NCI-H128 (cell line): ENCODE measurements around the gene MRTFA.
"Not testable (repeated sequence)": the region's sequence is repeated elsewhere in the genome, so short reads cannot be mapped to it uniquely, and the experiment has no call there.

ENCODE experiments used
- DNase-seq: peaks from one replicate; lab custom pipeline; 2025; ENCODE audit not compliant: unreplicated experiment; lab: John Stamatoyannopoulos, UW

The MRTFA gene

DNA sequence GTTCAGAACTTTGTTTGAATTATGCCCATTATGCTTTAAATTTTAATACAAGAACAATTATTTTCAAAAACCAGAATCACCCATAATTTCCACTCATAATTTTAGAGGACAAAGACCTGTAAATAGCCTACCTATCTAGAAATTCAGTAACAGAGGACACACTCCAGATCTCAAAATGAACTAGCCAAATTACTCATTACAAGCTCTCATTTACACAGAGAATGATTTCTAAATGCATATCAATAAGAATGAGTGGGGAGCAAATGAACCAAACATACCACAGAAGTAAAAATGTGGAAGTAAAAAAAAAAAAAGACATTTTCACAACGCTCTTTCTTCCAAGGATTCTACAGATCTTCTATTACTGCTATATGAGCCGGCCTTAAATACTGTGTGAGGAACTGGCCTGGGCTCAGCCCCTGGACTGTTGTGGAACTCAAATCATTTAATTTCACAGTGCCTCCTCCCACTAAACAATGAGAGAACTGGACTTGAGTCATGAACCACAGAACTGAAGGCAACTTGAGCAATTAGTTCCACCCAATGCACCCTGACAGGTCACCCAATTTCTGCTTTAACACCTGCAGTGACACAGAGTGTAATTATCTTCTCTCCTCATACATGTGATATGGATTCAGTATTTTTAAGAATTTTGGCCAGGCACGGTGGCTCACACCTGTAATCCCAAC is 8.0 kb downstream of the MRTFA start:
- no peak for DNase-seq

GRCh38 chr22:40627612-40628011 is 8.9 kb downstream of the MRTFA start:
- no peak for DNase-seq

GRCh38 chr22:40626851-40627250 is 9.7 kb downstream of the MRTFA start:
- DNase-seq, result no peak

DNA sequence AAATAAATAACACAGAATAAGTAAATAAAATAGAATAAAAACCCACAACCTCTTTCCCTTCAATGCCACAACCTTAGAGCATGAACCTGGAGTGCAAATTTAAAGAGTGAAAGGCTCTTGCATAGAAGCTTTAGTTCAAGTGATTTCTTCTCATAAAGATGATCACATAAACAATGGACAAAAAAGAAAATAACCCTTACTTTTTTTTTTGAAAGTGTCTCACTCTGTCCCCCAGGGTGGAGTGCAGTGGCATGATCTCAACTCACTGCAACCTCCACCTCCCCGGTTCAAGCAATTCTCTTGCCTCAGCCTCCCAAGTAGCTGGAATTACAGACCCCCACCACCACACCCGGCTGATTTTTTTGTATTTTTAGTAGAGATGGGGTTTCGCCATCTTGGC is 10.7 kb downstream of the MRTFA start:
- DNase-seq, result not testable (repeated sequence)

DNA sequence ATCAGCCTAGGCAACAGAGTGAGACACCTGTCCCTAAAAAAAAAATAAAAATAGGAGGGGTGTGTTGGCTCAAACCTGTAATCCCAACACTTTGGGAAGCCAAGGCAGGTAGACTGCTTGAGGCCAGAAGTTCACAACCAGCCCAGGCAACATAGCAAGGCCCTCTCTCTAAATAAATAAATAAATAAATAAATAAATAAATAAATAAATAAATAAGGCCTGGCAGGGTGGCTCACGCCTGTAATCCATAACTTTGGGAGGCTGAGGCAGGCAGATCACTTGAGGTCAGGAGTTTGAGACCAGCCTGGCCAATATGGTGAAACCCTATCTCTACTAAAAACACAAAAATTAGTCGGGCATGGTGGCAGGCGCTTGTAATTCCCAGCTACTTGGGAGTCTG is 11.2 kb downstream of the MRTFA start:
- not testable (repeated sequence) for DNase-seq

- DNase-seq, result no peak
Observed at GRCh38 chr22:40624770-40625169, 11.7 kb downstream of the MRTFA start.

GRCh38 chr22:40621309-40622151 is 15.0 kb downstream of the MRTFA start:
- DNase-seq, result no peak

- no peak for DNase-seq
Observed at GRCh38 chr22:40620464-40621046, 16.0 kb downstream of the MRTFA start.

GRCh38 chr22:40618400-40618799 is 18.1 kb downstream of the MRTFA start:
- no peak for DNase-seq

DNA sequence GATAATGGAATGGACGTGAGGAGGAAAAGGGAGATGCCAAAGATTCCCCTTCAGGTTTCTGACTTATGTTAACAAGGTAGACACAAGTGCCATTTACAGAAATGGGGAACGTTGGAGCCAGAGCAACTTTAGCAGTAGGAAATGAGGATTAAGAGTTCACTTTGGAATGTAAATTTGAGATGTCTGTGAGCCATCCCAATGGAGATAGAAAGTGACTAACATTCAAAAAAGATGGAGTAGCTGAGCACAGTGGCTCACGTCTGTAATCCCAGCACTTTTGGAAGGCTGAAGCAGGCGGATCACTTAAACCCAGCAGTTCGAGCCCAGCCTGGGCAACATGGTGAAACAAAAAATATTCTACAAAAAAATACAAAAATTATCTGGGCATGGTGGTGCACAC is 19.9 kb downstream of the MRTFA start:
- no peak for DNase-seq

- DNase-seq, result no peak
Observed at GRCh38 chr22:40613067-40613466, 23.5 kb downstream of the MRTFA start.

DNA sequence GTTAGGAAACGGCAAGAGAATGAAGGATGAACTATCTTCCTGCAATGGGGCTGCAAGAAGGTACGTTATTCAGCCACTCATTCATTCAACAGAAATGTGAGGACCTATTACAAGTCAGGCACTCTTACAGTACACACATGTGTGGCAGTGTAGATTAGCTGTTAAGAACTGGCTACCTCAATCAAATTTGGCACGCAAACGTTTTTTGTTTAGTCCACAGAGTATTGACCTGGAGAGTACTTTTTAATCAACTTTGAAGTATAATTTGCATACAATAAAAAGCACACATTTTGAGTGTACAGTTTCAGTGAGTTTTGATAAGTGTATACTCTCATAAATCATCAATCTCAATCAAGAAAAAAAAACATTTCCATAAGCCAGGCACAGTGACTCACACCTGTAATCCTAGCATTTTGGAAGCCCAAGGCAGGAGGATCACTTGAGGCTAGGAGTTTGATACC is 24.2 kb downstream of the MRTFA start:
- no peak for DNase-seq

DNA sequence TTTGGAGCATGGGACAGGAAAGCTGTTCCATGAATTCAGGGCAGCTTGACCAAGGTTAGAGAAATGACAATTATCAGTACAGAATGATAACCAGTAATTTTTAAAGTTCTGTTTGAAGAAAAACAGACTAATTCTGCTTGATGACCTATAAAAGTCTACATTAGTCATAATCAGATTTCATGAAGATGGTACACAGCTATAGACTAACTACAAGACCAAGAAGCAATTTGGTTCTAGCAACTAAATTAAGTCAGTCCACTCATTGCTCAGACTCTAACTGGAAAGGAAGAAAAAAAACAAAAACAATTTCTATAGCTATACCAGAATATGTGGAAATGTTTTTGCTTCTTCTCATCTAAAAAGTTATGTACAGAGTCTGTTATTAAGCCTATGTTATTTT is 24.9 kb downstream of the MRTFA start:
- no peak for DNase-seq

DNA sequence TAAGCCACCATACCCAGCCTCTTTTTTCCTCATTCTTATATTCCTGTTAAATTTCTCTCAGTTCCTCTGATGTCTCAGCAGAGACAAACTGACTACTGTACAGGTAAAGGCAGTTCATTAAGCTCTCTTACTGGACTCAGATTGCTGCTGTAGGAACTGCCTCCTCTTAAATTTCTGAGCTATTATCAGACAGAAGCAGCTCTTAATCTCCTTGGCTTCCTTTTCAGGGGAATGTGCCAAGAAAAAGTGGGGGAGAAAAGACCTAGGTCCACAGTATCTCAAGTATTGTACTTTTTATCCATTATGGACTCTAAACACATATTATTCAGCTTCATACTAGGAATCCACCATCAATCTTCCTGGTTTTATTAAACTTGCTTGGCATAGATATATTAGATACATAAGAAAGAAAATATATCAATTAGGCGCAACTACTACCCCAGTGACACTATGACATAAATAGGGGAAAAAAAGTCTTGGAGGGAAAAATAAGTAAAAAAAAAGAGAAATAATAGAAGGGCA is 26.1 kb downstream of the MRTFA start:
- DNase-seq, result no peak

GRCh38 chr22:40609216-40609615 is 27.3 kb downstream of the MRTFA start:
- DNase-seq, result no peak

DNA sequence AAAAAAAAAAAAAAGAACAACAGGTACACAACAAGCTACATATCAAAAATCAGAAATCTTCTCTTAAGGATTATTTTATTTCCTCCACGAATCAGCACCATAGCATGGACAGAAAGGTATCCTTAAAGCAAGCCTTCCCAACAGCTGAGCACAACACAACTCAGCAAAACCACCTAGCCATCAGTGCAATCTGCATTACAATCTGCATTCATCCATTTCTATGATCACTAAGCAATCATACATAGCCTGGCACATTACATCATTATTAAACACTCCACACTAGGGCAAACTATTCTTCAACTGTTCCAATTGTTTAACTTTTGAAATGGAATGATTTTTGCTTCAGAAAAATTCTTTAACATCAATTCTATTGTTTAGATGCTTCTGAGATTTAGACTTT is 29.0 kb downstream of the MRTFA start:
- no peak for DNase-seq

DNA sequence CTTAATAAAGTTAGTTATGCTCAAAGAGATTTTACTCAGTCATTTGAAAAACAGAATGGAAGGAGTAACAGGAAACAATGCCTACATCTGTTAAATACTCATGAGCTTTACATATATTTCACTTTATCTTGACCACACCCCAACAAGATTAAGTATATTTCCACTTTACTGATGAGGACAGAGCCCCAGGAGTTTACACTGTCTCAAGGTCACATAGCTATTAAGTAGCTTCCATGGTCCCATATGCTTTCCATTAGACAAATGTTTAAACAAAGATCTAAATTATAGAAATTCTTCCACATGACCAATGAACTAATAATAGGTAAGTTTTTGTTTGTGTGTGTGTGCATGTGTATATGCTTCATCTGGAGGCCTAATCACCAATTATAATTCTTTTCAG is 30.2 kb downstream of the MRTFA start:
- DNase-seq, result no peak

DNA sequence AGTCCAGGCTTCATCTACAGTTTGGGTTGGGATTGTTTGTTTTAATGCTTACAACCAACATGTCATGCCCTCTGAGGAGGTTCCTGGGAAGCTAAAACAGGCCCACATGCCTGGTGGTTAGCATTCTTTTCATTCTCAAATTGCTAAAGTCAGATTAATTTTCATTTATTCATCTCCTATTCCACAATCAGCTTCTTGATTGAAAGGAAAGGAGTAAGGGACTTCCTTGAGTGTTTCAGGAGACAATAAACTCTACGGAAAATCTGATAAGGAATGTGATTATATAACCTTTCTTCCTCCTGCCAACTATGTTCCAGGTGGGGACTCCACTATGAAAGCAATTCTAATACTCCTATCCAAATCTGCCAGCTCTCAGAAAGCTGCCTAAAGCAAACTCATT is 30.8 kb downstream of the MRTFA start:
- no peak for DNase-seq

GRCh38 chr22:40603088-40603605 is 33.4 kb downstream of the MRTFA start:
- DNase-seq, result no peak

GRCh38 chr22:40602231-40602630 is 34.3 kb downstream of the MRTFA start:
- DNase-seq, result no peak

DNA sequence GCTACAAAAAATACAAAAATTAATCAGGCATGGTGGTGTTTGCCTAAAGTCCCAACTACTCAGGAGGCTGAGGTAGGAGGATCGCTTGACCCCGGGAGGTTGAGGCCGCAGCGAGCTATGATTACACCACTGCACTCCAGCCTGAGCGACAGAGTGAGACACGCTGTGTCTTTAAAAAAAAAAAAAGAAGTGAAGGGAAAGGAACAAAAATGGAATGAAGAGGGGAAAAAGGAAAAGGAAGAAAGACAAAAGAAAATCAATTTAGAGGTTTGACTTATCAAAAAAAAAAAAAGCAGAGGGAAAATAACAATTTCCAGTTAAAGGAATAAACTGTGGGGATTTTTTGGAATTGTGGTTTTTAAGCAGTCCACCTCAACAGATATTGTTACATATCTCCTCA is 36.8 kb downstream of the MRTFA start:
- DNase-seq, result no peak

GRCh38 chr22:40598712-40599111 is 37.8 kb downstream of the MRTFA start:
- not testable (repeated sequence) for DNase-seq
